Thyroid gland (tissue), 4 donors: ENCODE measurements around the gene HM13.

ENCODE experiments used
- CTCF ChIP-seq, 6 experiments: fragments of 200-600 bp in 3 of 6; fragments of 450-650 bp in 3 of 6; sonication (generic) in 3 of 6; IDR thresholded peaks; one replicate each; pipeline ENCODE4 v1.5.1; 2016 to 2019; ENCODE audit warnings: antibody characterized with exemption in 6 of 6, mild to moderate bottlenecking in 2 of 6, inconsistent platforms in 1 of 6, moderate library complexity in 1 of 6
- POLR2A ChIP-seq, 2 donors: fragments of 450-650 bp; IDR thresholded peaks; one replicate each; pipeline ENCODE4 v1.6.1; 2017; ENCODE audit warnings: antibody characterized with exemption in 2 of 2, mild to moderate bottlenecking in 2 of 2, moderate library complexity in 1 of 2

- no peak for TF ChIP-seq CTCF (IDR thresholded peaks at IDR 0.05)
- no peak for TF ChIP-seq POLR2A (IDR thresholded peaks at IDR 0.05)
Observed at GRCh38 chr20:31537890-31538289, 23.6 kb downstream of the HM13 start.
